ENCODE data around the gene COQ8A.
"Not testable (repeated sequence)": the region's sequence is repeated elsewhere in the genome, so short reads cannot be mapped to it uniquely, and the experiment has no call there.

Gene COQ8A

DNA sequence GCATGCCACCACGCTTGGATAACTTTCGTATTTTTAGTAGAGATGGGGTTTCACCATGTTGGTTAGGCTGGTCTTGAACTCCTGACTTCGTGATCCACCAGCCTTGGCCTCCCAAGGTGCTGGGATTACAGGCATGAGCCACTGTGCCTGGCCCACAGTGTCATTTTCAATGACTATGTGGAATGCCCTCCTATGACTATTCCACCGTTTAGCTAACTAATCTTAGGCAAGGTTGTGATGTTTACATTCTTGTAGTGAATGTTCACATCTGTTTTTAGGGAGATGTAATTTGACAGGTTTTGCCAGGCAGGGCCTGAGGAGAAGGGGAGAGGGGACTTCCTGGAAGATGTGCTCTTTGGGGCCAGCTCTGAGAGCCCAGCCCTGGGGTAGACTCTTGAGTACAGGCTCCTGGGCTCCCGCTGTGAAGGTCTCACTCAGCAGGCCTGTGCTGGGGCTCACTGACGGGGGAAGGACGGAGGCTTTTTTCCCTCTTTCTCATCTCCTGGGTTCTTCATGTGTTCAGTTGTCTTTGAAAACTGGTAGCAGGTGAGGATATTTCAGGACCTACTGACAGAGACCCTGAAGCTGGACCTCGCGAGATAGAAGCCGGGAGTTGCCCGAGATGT, 13.2 kb downstream of the COQ8A start:
- DNase-seq (ENCODE audit: low spot score), result no peak

GRCh38 chr1:226954337-226954736, 14.2 kb downstream of the COQ8A start:
- DNase-seq (ENCODE audit: low spot score), result no peak

- DNase-seq (ENCODE audit: low spot score), result no peak
These were observed 14.7 kb downstream of the COQ8A start for GRCh38 chr1:226954777-226955176.

DNA sequence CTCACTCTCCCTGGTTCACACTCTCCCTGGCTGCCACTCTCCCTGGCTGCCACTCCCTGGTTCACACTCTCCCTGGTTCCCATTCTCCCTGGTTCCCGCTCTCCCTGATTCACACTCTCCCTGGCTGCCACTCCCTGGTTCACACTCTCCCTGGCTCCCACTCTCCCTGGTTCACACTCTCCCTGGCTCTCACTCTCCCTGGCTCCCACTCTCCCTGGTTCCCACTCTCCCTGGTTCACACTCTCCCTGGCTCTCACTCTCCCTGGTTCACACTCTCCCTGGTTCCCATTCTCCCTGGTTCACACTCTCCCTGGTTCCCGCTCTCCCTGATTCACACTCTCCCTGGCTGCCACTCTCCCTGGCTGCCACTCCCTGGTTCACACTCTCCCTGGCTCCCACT, 15.8 kb downstream of the COQ8A start:
- DNase-seq (ENCODE audit: low spot score), result not testable (repeated sequence)

DNA sequence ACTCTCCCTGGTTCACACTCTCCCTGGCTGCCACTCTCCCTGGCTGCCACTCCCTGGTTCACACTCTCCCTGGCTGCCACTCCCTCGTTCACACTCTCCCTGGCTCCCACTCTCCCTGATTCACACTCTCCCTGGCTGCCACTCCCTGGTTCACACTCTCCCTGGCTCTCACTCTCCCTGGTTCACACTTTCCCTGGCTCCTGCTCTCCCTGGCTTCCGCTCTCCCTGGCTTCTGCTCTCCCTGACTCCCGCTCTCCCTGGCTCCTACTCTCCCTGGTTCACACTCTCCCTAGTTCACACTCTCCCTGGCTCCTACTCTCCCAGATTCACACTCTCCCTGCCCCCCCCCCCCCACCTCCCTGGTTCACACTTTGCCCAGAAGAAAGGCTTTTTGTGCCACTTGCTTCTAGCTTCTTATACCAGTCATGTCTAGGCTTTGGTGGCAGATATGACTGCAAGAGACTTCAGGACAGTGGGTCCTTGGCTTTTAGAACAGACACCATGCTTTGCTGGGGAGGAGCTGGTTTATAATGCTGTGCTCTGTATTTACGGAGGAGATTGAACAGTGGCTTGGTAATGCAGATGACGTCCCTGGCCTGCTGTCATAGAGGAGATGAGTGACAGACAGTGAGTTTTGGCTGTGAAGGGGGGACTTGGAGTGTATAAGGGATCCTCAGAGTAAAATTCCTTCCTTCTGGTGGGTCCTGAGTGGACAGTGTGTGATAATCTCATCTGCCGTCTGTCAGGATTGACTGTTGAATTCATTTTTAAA, 17.0 kb downstream of the COQ8A start:
- no peak for DNase-seq (ENCODE audit: low spot score)

DNA sequence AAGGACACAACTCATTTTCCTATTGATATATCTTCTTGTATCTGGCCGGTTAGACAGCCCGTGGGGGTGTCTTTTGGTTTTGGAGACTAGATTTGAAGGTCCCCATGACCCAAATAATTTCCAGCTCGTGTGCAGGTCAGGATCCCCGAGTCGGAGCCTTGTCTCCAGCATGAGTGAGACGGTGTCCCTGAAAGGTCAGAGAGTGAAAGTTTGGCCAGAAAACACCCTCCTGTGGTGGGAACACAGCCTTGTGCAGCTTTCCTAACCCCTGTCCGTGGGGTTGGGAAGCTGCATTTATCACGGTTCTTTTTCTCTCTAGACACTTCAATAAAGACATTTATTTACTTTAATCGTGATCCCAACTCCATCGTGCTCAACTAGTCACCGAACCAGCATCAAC, 17.6 kb downstream of the COQ8A start:
- DNase-seq (ENCODE audit: low spot score), result no peak

DNA sequence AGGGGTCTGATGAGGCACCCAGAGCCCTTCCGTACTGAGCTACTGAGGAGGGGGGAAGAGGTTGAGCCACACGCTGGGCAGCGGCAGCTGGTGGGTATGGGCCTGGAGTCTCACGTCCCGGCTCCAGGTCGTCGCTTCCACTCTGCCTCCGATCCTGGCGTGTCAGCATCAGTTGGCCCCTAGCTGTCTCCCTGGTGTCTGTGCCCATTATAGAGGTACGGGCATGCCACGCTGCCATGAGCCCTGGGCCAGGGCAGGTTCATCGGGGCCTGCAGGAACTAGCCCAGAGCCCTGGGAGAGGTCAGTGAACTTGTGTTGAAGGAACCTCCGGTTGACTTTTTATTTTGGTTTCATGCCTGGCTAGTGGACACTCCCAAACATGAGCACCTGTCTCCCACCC, 18.2 kb downstream of the COQ8A start:
- DNase-seq (ENCODE audit: low spot score), result no peak

DNA sequence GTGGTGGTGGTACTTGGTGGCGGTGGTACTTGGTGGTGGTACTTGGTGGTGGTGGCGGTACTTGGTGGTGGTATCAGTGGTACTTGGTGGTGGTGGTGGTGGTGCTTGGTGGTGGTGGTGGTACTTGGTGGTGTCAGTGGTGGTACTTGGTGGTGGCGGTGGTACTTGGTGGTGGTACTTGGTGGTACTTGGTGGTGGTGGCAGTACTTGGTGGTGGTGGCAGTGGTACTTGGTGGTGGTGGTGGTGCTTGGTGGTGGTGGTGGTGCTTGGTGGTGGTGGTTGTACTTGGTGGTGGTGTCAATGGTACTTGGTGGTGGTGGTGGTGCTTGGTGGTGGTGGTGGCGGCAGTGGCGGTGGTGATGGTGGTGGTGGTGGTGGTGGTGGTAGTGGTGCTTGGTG, 20.2 kb downstream of the COQ8A start:
- no peak for DNase-seq (ENCODE audit: low spot score)

GRCh38 chr1:226960944-226961765, 21.1 kb downstream of the COQ8A start:
- no peak for DNase-seq (ENCODE audit: low spot score)

DNA sequence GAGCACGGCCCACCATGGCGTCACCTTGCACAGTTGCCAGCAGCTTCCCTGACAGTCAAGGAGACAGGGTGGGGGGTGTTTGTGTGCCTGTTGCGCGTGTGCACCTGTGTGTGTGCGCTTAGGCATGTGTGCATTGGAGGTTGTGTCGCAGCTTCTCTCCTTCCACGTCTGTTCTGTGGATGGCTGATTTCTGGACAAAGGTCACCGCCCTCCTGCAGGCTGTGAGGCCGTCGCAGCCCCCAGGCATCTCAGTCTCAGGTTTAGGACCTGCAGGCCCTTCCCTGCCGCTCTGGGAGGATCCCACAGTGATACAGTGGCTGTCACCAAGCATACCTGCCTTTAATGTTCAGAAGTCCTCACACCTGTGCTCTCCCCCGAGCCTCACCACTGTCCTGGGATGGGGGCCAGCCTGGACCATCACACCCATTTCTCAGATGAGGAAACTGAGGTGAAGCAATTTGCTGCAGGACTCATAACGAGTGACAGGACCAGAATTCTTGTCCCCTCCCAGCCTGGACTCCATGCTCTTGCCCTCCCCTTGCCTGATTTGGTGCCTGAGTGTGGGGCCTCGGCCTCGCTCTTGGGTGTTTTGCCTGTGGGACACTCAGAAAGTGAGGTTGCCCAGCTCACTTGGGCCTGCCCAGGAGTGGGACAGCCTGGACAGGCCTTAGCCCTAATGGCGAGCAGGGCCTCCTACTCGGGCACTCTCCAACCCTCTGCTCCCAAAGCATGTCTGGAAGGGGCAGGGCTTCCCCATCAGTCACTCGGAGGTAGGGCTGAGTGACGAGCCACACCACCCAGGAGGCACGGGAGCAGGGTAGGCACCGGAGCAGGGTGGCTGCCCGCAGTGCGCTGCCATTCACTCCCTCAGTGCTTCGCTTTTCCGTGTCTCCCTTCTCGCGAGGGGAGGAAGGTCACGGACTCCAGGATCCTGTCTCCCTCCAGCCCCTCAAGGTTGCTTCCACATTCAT, 22.6 kb downstream of the COQ8A start:
- no peak for DNase-seq (ENCODE audit: low spot score)

- DNase-seq (ENCODE audit: low spot score), result no peak
These were observed 24.0 kb downstream of the COQ8A start for GRCh38 chr1:226964068-226964425.

- no peak for DNase-seq (ENCODE audit: low spot score)
These were observed 24.8 kb downstream of the COQ8A start for GRCh38 chr1:226964611-226965486.

- no peak for DNase-seq (ENCODE audit: low spot score)
These were observed 25.7 kb downstream of the COQ8A start for GRCh38 chr1:226965581-226966440.

DNA sequence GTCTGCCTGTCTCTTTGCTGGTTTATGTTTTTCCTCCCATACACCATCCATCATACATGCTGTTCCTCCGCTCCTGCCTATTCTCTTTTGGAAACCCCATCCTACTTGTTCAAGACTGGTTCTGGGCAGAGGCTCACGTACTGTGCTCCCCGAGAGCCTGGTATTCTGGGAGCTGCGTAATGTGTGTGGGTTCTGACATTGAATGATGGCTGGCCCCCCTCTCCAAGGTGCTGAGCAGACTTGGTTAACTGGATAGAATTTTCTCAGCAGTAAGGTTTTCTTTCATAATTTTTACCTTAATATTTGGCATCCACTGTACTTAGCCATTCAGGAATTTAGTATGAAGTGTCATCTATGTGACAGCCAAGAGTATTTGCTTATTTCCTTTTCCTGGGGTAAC, 26.6 kb downstream of the COQ8A start:
- DNase-seq (ENCODE audit: low spot score), result no peak

- no peak for DNase-seq (ENCODE audit: low spot score)
These were observed 27.6 kb downstream of the COQ8A start for GRCh38 chr1:226967665-226968064.

DNA sequence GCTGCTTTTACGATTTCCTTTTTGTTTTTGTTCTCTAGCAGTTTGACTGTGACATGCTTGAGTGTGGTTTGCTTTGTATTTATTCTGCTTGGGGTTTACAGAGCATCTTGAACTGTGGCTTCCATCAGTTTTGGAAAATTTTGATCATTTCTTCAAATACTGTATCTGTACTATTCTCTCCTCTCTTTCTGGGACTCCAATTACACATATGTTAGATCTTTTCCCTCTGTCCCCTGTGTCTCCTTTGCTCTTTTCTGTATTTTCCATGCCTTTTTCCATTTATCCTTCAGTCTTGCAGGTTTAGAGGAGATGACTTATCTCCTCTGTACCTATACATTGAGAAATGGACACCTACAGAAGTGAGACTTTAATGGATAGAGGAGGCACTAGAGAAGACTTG, 31.7 kb downstream of the COQ8A start:
- DNase-seq (ENCODE audit: low spot score), result no peak

DNA sequence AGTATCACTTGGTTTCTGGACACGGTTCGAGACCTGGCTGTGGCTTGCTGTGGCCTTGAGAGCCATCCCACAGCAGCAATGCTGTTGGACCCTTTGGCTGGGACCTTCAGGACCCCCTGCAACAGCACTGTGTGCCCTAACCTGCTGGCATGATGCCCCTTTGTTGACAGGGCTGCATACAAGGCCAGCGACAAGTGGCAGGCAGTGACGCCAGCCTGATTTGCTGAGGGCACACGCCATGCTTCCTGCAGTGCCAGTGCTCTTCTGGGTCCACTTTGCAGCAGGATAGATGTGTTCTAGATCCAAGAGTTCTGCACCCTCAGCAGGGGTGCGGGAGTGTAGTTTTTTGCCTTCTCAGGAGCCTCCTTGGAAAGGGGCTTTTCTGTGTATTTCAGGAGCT, 32.8 kb downstream of the COQ8A start:
- DNase-seq (ENCODE audit: low spot score), result no peak

- DNase-seq (ENCODE audit: low spot score), result no peak
These were observed 33.3 kb downstream of the COQ8A start for GRCh38 chr1:226973371-226973897.

GRCh38 chr1:226973898-226974543, 33.9 kb downstream of the COQ8A start:
- no peak for DNase-seq (ENCODE audit: low spot score)
